HG03521 (cell line): Measurements from ENCODE around the gene MUC5B.
"Not testable (repeated sequence)": the region's sequence is repeated elsewhere in the genome, so short reads cannot be mapped to it uniquely, and the experiment has no call there.

Source experiments
- ATAC-seq: cut with Tn5 transposase; IDR thresholded peaks from one replicate; pipeline ENCODE4 v1.9.1; 2021; ENCODE audit warnings: mild to moderate bottlenecking, moderate library complexity; ENCODE audit not compliant: unreplicated experiment

Gene MUC5B

GRCh38 chr11:1242751-1243150 lies 19.9 kb downstream of the MUC5B start:
- not testable (repeated sequence) for ATAC-seq

- ATAC-seq = not testable (repeated sequence)
Measured at GRCh38 chr11:1243521-1243920, 20.7 kb downstream of the MUC5B start.

GRCh38 chr11:1244557-1244956 lies 21.7 kb downstream of the MUC5B start:
- ATAC-seq = not testable (repeated sequence)

- not testable (repeated sequence) for ATAC-seq
Measured at GRCh38 chr11:1245717-1246116, 22.9 kb downstream of the MUC5B start.

- not testable (repeated sequence) for ATAC-seq
Measured at GRCh38 chr11:1246301-1246700, 23.4 kb downstream of the MUC5B start.

- ATAC-seq = not testable (repeated sequence)
Measured at GRCh38 chr11:1247026-1247425, 24.2 kb downstream of the MUC5B start.

GRCh38 chr11:1248951-1249350 lies 26.1 kb downstream of the MUC5B start:
- not testable (repeated sequence) for ATAC-seq

- ATAC-seq = not testable (repeated sequence)
Measured at GRCh38 chr11:1250411-1250810, 27.5 kb downstream of the MUC5B start.

GRCh38 chr11:1251236-1251770 lies 28.4 kb downstream of the MUC5B start:
- ATAC-seq = no peak

GRCh38 chr11:1252371-1253102 lies 29.7 kb downstream of the MUC5B start:
- ATAC-seq = no peak

GRCh38 chr11:1253103-1253485 lies 30.2 kb downstream of the MUC5B start:
- ATAC-seq = no peak

- ATAC-seq = no peak
Measured at GRCh38 chr11:1254086-1254648, 31.3 kb downstream of the MUC5B start.

- no peak for ATAC-seq
Measured at GRCh38 chr11:1254733-1255132, 31.9 kb downstream of the MUC5B start.

GRCh38 chr11:1255151-1255550 lies 32.3 kb downstream of the MUC5B start:
- no peak for ATAC-seq

GRCh38 chr11:1256257-1257045 lies 33.6 kb downstream of the MUC5B start:
- no peak for ATAC-seq

GRCh38 chr11:1257366-1257765 lies 34.5 kb downstream of the MUC5B start:
- no peak for ATAC-seq

- ATAC-seq = no peak
Measured at GRCh38 chr11:1257916-1258315, 35.0 kb downstream of the MUC5B start.

- no peak for ATAC-seq
Measured at GRCh38 chr11:1258401-1259075, 35.7 kb downstream of the MUC5B start.

- ATAC-seq = no peak
Measured at GRCh38 chr11:1259076-1259461, 36.2 kb downstream of the MUC5B start.

- ATAC-seq = no peak
Measured at GRCh38 chr11:1259561-1259960, 36.7 kb downstream of the MUC5B start.

- no peak for ATAC-seq
Measured at GRCh38 chr11:1260023-1260501, 37.2 kb downstream of the MUC5B start.
